RWPE2 (cell line): ENCODE measurements around the gene RABAC1.

Experiments used
- ATAC-seq: fragments of 200-7000 bp; cut with Tn5 transposase; 3 replicates; pipeline ENCODE4 v1.9.1; 2021; ENCODE audit warnings: low read depth
- DNase-seq: peaks from one replicate; pipeline ENCODE4 v3.0.0-alpha.2; 2020; ENCODE audit warnings: low spot score
- H3K27ac ChIP-seq: fragments of 450-650 bp; 2 replicates; pipeline ENCODE4 v1.5.1; 2017; ENCODE audit warnings: mild to moderate bottlenecking; ENCODE audit not compliant: poor library complexity, severe bottlenecking
- H3K27me3 ChIP-seq: fragments of 250-450 bp; sonication (Bioruptor Pico); 2 replicates; pipeline ENCODE4 v1.5.1; 2021; ENCODE audit warnings: mild to moderate bottlenecking, moderate library complexity; ENCODE audit not compliant: insufficient read depth, poor library complexity, severe bottlenecking
- H3K36me3 ChIP-seq: fragments of 250-450 bp; sonication (Bioruptor Pico); 2 replicates; pipeline ENCODE4 v1.5.1; 2020; ENCODE audit warnings: low read depth, mild to moderate bottlenecking, moderate library complexity
- H3K4me1 ChIP-seq: fragments of 250-450 bp; sonication (Bioruptor Pico); 2 replicates; pipeline ENCODE4 v1.5.1; 2021; ENCODE audit warnings: mild to moderate bottlenecking, moderate library complexity; ENCODE audit not compliant: insufficient read depth, poor library complexity, severe bottlenecking
- H3K4me3 ChIP-seq: fragments of 250-450 bp; sonication (Bioruptor Pico); 2 replicates; pipeline ENCODE4 v1.5.1; 2021; ENCODE audit warnings: mild to moderate bottlenecking, moderate library complexity; ENCODE audit not compliant: severe bottlenecking
- H3K9me3 ChIP-seq: fragments of 250-450 bp; sonication (Bioruptor Pico); 2 replicates; pipeline ENCODE4 v1.5.1; 2021; ENCODE audit warnings: mild to moderate bottlenecking, moderate library complexity; ENCODE audit not compliant: severe bottlenecking
- TF ChIP-seq, protein P1 (sequence below): fragments of 450-650 bp; IDR thresholded peaks from one replicate; pipeline ENCODE4 v1.5.1; 2017; ENCODE audit warnings: mild to moderate bottlenecking, moderate library complexity; ENCODE audit not compliant: poor library complexity, severe bottlenecking

The RABAC1 gene

DNA sequence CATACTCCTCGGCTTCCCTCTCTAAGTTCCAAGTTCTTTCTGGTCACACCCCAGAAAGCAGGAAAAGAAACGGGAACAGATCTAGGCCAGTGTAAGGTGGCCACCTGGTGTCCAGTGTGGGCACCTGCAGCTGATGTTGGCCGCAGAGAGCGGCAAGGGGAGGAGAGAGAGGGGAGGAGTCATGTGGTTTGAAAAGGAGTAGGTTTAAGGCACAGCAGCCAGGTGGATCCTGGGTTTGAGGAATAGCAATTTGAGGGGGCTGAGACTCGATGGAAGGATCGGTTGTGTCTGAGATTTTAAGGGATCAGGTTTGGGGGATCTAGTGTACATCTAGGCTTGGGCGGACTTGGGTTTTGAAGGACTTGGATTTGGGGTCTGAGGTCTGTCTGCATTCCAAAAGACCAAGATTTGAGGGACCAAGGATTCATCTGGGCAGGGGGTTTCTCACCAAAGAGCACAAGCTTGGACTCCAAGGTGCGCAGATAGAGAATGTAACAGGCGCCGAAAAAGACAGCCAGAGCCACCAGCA is 1.2 kb downstream of the RABAC1 start:
- no peaks in the 10 kb centered on the region for H3K27me3 ChIP-seq
- TF ChIP-seq, protein P1, sequence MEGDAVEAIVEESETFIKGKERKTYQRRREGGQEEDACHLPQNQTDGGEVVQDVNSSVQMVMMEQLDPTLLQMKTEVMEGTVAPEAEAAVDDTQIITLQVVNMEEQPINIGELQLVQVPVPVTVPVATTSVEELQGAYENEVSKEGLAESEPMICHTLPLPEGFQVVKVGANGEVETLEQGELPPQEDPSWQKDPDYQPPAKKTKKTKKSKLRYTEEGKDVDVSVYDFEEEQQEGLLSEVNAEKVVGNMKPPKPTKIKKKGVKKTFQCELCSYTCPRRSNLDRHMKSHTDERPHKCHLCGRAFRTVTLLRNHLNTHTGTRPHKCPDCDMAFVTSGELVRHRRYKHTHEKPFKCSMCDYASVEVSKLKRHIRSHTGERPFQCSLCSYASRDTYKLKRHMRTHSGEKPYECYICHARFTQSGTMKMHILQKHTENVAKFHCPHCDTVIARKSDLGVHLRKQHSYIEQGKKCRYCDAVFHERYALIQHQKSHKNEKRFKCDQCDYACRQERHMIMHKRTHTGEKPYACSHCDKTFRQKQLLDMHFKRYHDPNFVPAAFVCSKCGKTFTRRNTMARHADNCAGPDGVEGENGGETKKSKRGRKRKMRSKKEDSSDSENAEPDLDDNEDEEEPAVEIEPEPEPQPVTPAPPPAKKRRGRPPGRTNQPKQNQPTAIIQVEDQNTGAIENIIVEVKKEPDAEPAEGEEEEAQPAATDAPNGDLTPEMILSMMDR: peak; percentile 95
- DNase-seq (no peak), ATAC-seq (peak; percentile 75)
- H3K27ac ChIP-seq: peak overlapping the region; percentile 41
- H3K9me3 ChIP-seq: no peaks in the 10 kb centered on the region
- H3K4me3 ChIP-seq: peak overlapping the region; percentile 72
- peaks cover 7% of the 10 kb centered on the region for H3K4me1 ChIP-seq
- peaks cover 5% of the 10 kb centered on the region; the same call in 1 of the 2 replicates for H3K36me3 ChIP-seq

DNA sequence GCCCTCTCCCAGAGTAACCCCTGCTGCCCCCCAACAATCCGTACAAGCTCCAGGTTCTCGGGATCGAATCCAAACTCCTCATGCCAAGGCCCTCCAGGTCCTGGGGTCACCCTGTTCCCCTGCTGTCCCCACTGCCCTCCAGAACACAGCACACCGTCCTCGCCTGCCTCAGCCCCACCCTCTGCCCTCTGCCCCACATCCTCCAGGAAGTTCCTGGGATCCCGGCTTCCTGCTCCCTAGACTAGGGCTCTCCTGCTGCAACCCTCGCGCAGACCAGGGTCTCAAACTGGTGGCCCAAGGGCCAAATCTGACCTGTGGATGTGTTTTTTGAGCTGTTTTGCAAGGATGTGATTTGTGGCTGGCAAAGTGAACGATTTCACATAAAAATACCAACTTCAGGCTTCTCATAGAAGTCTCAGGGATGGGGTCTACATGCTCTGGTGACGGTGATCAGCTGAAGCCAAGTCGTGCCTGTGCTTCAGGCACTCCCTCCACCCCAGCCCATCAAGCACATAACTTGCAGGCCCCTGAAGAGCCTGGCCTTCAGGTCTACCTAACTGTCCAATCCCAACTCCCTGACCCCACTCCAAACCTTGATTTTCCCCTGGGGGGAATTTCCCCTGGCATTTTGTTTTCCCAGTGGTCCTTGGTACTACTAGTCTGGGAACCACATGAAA is 1.8 kb downstream of the RABAC1 start:
- H3K4me1 ChIP-seq: peaks cover 7% of the 10 kb centered on the region
- no peak overlapping the region for H3K27ac ChIP-seq
- DNase-seq: no peak
- no peak for ATAC-seq
- no peaks in the 10 kb centered on the region for H3K9me3 ChIP-seq
- no peaks in the 10 kb centered on the region for H3K27me3 ChIP-seq
- peaks cover 5% of the 10 kb centered on the region; the same call in 1 of the 2 replicates for H3K36me3 ChIP-seq
- TF ChIP-seq, protein P1: no peak
- no peak overlapping the region for H3K4me3 ChIP-seq

DNA sequence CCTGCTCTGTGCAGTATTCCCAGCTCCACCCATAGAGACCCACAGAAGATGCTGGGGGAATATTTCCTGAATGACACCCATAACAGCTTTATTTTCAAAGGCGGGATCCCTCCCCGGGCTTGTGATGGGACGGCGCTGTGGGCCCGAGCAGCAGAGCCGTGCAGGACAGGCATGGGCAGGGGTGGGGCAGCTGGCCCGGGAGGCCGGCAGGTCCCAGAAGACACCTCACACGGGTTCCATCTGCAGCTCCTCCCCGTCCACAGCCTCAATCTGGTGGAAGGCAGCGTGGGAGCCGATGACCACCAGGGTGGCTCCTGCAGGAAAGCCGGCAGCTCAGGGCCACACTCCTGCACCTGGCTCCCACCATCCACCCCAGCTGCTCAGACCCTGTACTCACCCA is 2.5 kb downstream of the RABAC1 start:
- Histone ChIP-seq H3K4me3 (no peak overlapping the region), H3K36me3 (peaks cover 5% of the 10 kb centered on the region; the same call in 1 of the 2 replicates), H3K4me1 (peaks cover 7% of the 10 kb centered on the region), H3K27ac (no peak overlapping the region), H3K9me3 (no peaks in the 10 kb centered on the region), H3K27me3 (no peaks in the 10 kb centered on the region)
- DNase-seq (no peak), ATAC-seq (no peak)
- TF ChIP-seq, protein P1: no peak

DNA sequence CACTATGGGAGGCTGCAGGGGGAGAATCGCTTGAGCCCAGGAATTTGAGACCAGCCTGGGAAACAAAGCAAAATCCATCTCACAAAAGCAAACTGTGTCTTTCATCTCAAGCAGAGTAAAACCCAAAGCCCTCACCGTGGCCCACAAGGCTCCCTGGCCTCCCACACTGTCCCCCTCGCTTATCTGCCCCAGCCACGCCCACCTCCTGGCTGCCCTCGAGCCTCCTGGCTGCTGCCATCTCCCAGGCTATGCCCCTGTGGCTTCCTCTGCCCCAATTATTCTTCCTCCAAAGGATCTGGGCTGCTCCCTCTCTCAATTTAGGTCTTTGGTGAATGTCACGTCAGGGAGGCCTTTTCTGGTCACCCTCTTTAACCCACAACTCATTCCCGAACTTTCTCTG is 3.6 kb downstream of the RABAC1 start:
- no peak overlapping the region for H3K4me3 ChIP-seq
- peaks cover 5% of the 10 kb centered on the region; the same call in 1 of the 2 replicates for H3K36me3 ChIP-seq
- no peak overlapping the region for H3K27ac ChIP-seq
- no peaks in the 10 kb centered on the region for H3K9me3 ChIP-seq
- peaks cover 7% of the 10 kb centered on the region for H3K4me1 ChIP-seq
- TF ChIP-seq, protein P1: no peak
- ATAC-seq (no peak), DNase-seq (no peak)
- no peaks in the 10 kb centered on the region for H3K27me3 ChIP-seq

DNA sequence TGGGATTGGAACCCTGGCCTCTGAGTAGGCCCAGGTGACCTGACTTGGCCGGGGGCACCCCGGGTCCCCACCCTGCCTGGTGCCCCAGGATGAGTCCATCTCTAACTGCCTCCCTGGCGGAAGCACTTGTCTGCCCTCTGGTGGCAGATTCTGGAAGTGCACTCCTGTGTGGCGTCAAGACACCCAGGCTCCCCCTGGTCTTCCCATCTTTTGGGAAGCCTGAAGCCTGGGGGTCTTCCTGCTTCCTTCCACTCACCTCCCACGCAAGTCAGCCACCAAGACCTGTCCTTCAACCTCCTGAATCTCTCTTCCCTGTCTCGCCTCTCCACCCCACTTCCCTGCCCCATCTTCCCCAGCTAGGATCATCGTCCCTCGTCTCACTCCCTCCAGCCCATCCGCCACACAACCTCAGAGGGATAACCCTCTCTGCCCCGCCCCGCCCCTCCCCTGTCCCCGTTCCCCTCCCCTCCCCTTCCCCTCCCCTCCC is 7.4 kb downstream of the RABAC1 start:
- Histone ChIP-seq H3K36me3 (no peaks in the 10 kb centered on the region), H3K4me1 (no peaks in the 10 kb centered on the region), H3K27ac (no peak overlapping the region), H3K4me3 (no peak overlapping the region), H3K27me3 (no peaks in the 10 kb centered on the region), H3K9me3 (no peaks in the 10 kb centered on the region)
- TF ChIP-seq, protein P1: peak; percentile 89
- ATAC-seq (peak; percentile 70), DNase-seq (no peak)
